ENCODE results near the gene ESRRG.

- TF ChIP-seq CTCF (IDR thresholded peaks at IDR 0.05) (no peak), POLR2A (IDR thresholded peaks at IDR 0.05) (no peak)
Observed at GRCh38 chr1:216691710-216692109, 31.5 kb downstream of the ESRRG start.
